ENCODE results near the gene SNX13. TPM values are rescaled to one million over a fixed set of nuclear protein-coding genes. Genes with fewer than 3 reads are reported as not detected.

SNX13 gene
- total RNA-seq (2022; extraction: Qiagen RNA extraction), result 14.1 to 17.9 TPM (median 15.0 TPM) in 5 replicates

GRCh38 chr7:17940302-17940883, at the start of gene SNX13:
SNX13 (minus strand) TSS chr7:17940494; CDS start chr7:17940295, 199 bp downstream.

Other genes with a start within 250 kb of the SNX13 start
- gene PRPS1L1, start 87.4 kb upstream of the SNX13 start, total RNA-seq (2022; extraction: Qiagen RNA extraction), result not detected in 5 replicates

Measured in A549 treated with CORT108297 at 1 μM for 4 hours (cell line).